Uterus (tissue), 2 donors: Measurements from ENCODE around the gene NBAS.

Experiments
- POLR2A ChIP-seq, 2 donors: fragments of 450-650 bp; IDR thresholded peaks; one replicate each; pipeline ENCODE4 v1.6.1; 2016; ENCODE audit warnings: antibody characterized with exemption in 2 of 2, mild to moderate bottlenecking in 1 of 2, moderate library complexity in 1 of 2
- TF ChIP-seq, protein P1 (sequence below), 4 experiments: fragments of 200-600 bp in 2 of 4; fragments of 450-650 bp in 2 of 4; sonication (generic) in 2 of 4; IDR thresholded peaks; one replicate each; pipeline ENCODE4 v1.5.1; 2016 to 2019; ENCODE audit warnings: antibody characterized with exemption in 4 of 4, mild to moderate bottlenecking in 2 of 4, moderate library complexity in 1 of 4

DNA sequence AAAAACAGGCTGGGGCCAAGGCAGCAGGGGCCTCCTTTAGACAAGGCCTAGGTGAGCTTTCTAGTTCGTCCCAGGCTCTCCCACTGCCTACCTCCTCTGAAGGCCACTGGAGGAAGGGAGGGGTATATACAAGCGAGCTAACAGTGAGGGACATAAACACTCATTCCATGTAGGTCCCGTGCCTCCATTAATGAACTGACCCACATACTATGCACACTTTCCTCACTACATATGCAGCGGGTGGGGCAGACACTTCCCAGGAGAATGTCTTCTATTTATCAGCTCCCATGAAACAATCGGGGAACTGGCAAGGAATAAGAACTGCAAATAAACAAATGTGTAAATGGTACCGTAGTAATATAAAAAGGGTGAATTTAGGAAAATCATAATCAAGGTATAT is 336.5 kb downstream of the NBAS start:
- TF ChIP-seq, protein P1, sequence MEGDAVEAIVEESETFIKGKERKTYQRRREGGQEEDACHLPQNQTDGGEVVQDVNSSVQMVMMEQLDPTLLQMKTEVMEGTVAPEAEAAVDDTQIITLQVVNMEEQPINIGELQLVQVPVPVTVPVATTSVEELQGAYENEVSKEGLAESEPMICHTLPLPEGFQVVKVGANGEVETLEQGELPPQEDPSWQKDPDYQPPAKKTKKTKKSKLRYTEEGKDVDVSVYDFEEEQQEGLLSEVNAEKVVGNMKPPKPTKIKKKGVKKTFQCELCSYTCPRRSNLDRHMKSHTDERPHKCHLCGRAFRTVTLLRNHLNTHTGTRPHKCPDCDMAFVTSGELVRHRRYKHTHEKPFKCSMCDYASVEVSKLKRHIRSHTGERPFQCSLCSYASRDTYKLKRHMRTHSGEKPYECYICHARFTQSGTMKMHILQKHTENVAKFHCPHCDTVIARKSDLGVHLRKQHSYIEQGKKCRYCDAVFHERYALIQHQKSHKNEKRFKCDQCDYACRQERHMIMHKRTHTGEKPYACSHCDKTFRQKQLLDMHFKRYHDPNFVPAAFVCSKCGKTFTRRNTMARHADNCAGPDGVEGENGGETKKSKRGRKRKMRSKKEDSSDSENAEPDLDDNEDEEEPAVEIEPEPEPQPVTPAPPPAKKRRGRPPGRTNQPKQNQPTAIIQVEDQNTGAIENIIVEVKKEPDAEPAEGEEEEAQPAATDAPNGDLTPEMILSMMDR (IDR thresholded peaks at IDR 0.05) = no peak
- no peak for TF ChIP-seq POLR2A (IDR thresholded peaks at IDR 0.05)
